K562 (cell line): ENCODE results near the gene JMJD1C. TPM values are rescaled to one million over a fixed set of nuclear protein-coding genes. Genes with fewer than 3 reads are reported as not detected.

Experiments
- ATAC-seq: fragments of 200-7000 bp; cut with Tn5 transposase; 3 replicates; pipeline ENCODE4 v1.9.1; 2020; ENCODE audit warnings: moderate library complexity
- BruUV-seq: library from RNA; stranded (reverse); fragments of 400-500 nt; replicated peaks from 2 replicates; lab custom pipeline; 2021; lab: Mats Ljungman, UMichigan
- CTCF ChIA-PET: fragments of 300-600 bp; formaldehyde crosslinking; extraction: SDS; loops from one replicate; lab custom pipeline; 2021; ENCODE audit warnings: low intra/inter-chr PET ratio; lab: Yijun Ruan, JAX
- POLR2A ChIA-PET: fragments of 300-600, 350-650 bp; sonication (Branson Sonifier 250); formaldehyde crosslinking; extraction: SDS; loops from one replicate; lab custom pipeline; 2021; ENCODE audit warnings: antibody characterized with exemption, inconsistent platforms; lab: Yijun Ruan, JAX
- DNase-seq, 4 experiments: peaks; one replicate each; pipeline versions ENCODE4 v3.0.0 to v3.0.0-alpha.2; 2011 to 2018; ENCODE audit warnings: low spot score in 3 of 4, mixed read lengths in 3 of 4; ENCODE audit errors: extremely low read depth in 1 of 4
- FAIRE-seq: peaks from 2 replicates; lab custom pipeline; 2011; peaks lifted over from hg19 to GRCh38; lab: Jason Lieb, UNC
- H2AFZ ChIP-seq: 2 replicates; pipeline ENCODE4 v1.6.0; 2011; ENCODE audit warnings: low read depth, low read length, control low read depth, inconsistent platforms
- H3K27ac ChIP-seq: fragments of 200-600 bp; 3 replicates; pipeline ENCODE4 v1.8.0; 2011; ENCODE audit warnings: low read depth, mild to moderate bottlenecking, control low read depth, inconsistent platforms, low read length, moderate library complexity, mixed read lengths; ENCODE audit errors: extremely low read depth
- H3K27me3 ChIP-seq, 2 experiments: fragments of 300-600 bp in 1 of 2; 2 replicates in 1 of 2; 3 replicates in 1 of 2; pipeline versions ENCODE4 v1.6.0 to v1.8.0; 2011; ENCODE audit warnings: inconsistent platforms in 2 of 2, low read length in 2 of 2, mild to moderate bottlenecking in 1 of 2, mixed read lengths in 1 of 2, moderate library complexity in 1 of 2; ENCODE audit not compliant: control insufficient read depth in 2 of 2, insufficient read depth in 2 of 2
- H3K36me3 ChIP-seq: fragments of 300-600 bp; 3 replicates; pipeline ENCODE4 v1.8.0; 2011; ENCODE audit warnings: mild to moderate bottlenecking, low read length, inconsistent platforms; ENCODE audit not compliant: control insufficient read depth, insufficient read depth
- H3K4me1 ChIP-seq, 2 experiments: fragments of 200-600 bp in 1 of 2; replicated peaks in 1 of 2; 2 replicates in 1 of 2; 3 replicates in 1 of 2; pipeline versions ENCODE4 v1.5.1 to v1.8.0; 2011; ENCODE audit warnings: inconsistent platforms in 2 of 2, low read length in 2 of 2, mild to moderate bottlenecking in 1 of 2, mixed read lengths in 1 of 2, moderate library complexity in 1 of 2; ENCODE audit not compliant: control insufficient read depth in 2 of 2, insufficient read depth in 2 of 2
- H3K4me2 ChIP-seq: 2 replicates; pipeline ENCODE4 v1.6.1; 2011; ENCODE audit warnings: low read length, control low read depth, inconsistent platforms, mixed read lengths; ENCODE audit not compliant: insufficient read depth
- H3K4me3 ChIP-seq: fragments of 200-600 bp; sonication (generic), shearing (Covaris generic); 2 replicates; pipeline ENCODE4 v1.5.1; 2016; ENCODE audit warnings: control low read depth, inconsistent platforms
- H3K79me2 ChIP-seq: fragments of 200-600 bp; 3 replicates; pipeline ENCODE4 v1.8.0; 2011; ENCODE audit warnings: low read length, inconsistent platforms; ENCODE audit not compliant: control insufficient read depth, insufficient read depth
- H3K9ac ChIP-seq, 2 experiments: 2 replicates each; pipeline versions ENCODE4 v1.6.0 to v1.6.1; 2011; ENCODE audit warnings: low read depth in 2 of 2, low read length in 2 of 2, control low read depth in 1 of 2, inconsistent platforms in 1 of 2, mild to moderate bottlenecking in 1 of 2, mixed read lengths in 1 of 2; ENCODE audit not compliant: insufficient read depth in 1 of 2
- H3K9me1 ChIP-seq: one replicate; pipeline ENCODE4 v1.6.0; 2011; ENCODE audit warnings: inconsistent platforms, mild to moderate bottlenecking, low read length, moderate library complexity; ENCODE audit not compliant: control insufficient read depth, insufficient read depth
- H3K9me3 ChIP-seq: replicated peaks from 2 replicates; pipeline ENCODE4 v1.5.1; 2011; ENCODE audit warnings: low read depth, low read length, inconsistent platforms; ENCODE audit not compliant: control insufficient read depth, insufficient read depth
- H4K20me1 ChIP-seq: replicated peaks from 2 replicates; pipeline ENCODE4 v1.6.1; 2011; ENCODE audit warnings: low read length, inconsistent platforms, mixed read lengths; ENCODE audit not compliant: control insufficient read depth, insufficient read depth
- CHCHD3 ChIP-seq: fragments of 250-450 bp; sonication (Bioruptor Pico); IDR thresholded peaks from 2 replicates; pipeline ENCODE4 v2.1.2; 2022; ENCODE audit warnings: mild to moderate bottlenecking
- E2F5 ChIP-seq: sonication (generic); formaldehyde crosslinking; IDR thresholded peaks from 2 replicates; pipeline ENCODE4 v1.8.0; 2022; ENCODE audit warnings: mild to moderate bottlenecking, missing genetic modification reagents
- FOXJ3 ChIP-seq: sonication (generic); formaldehyde crosslinking; IDR thresholded peaks from 2 replicates; pipeline ENCODE4 v1.4.0; 2020; ENCODE audit warnings: mild to moderate bottlenecking, missing genetic modification reagents
- FOXK2 ChIP-seq, 2 experiments: fragments of 450-650 bp; IDR thresholded peaks in 1 of 2; conservative IDR thresholded peaks in 1 of 2; 2 replicates each; pipeline ENCODE4 v1.6.1; 2016; ENCODE audit warnings: low read depth in 2 of 2, mild to moderate bottlenecking in 1 of 2
- GTF2A2 ChIP-seq: IDR thresholded peaks from 2 replicates; pipeline ENCODE4 v1.6.1; 2016; ENCODE audit warnings: mild to moderate bottlenecking, missing genetic modification characterization, missing compliant biosample characterization
- LARP7 ChIP-seq: fragments of 450-650 bp; IDR thresholded peaks from 2 replicates; pipeline ENCODE4 v1.6.1; 2016
- SRSF7 ChIP-seq: fragments of 200-400 bp; formaldehyde crosslinking; optimal IDR thresholded peaks from 2 replicates; pipeline ENCODE3; 2017; ENCODE audit warnings: mild to moderate bottlenecking, low read depth, low read length
- THAP7 ChIP-seq: fragments of 250-450 bp; sonication (Bioruptor Pico); IDR thresholded peaks from 2 replicates; pipeline ENCODE4 v1.5.0; 2021
- WGBS: fragments of 100-300 bp; shearing (Covaris generic); methylation state at CpG from one replicate; pipeline ENCODE4 v1.1.6; 2016; ENCODE audit warnings: low coverage, mixed read lengths; ENCODE audit not compliant: insufficient coverage; ENCODE audit errors: missing lambda C conversion rate; 5-methylcytosine and 5-hydroxymethylcytosine counted together
- in situ Hi-C: fragments of 300-500 bp; cut with MboI; formaldehyde crosslinking; loops from 4 replicates; pipeline ENCODE4 v1.15.0; 2018; ENCODE audit warnings: inconsistent platforms, mixed read lengths
- intact Hi-C: fragments of 100-400 bp; cut with micrococcal nuclease; formaldehyde crosslinking; loops from 2 replicates; pipeline ENCODE4 v1.14.2; 2022
- polyA plus RNA-seq, 8 experiments: library from polyadenylated mRNA; depleted of rRNA in 4 of 8; stranded (reverse) in 5 of 8; unstranded in 3 of 8; fragments of >200 nt; fragmentation: Nextera tagmentation in 2 of 8; fragmentation: Illumina TruSeq in 1 of 8; extraction: Ambion mirVana in 2 of 8; extraction: Trizol in 1 of 8; gene quantifications; 2 replicates each; pipeline versions ENCODE4 v1.2.1 to v1.2.3, GENCODE V29; 2011 to 2014; ENCODE audit warnings: inconsistent platforms in 1 of 8, missing spikeins in 1 of 8
- total RNA-seq, 7 experiments: library from RNA; depleted of rRNA in 6 of 7; stranded (reverse); fragments of >200 nt in 6 of 7; fragmentation: Illumina TruSeq in 2 of 7; extraction: Trizol in 2 of 7; gene quantifications; 2 replicates each; pipeline versions ENCODE4 v1.2.1 to v1.2.3, GENCODE V29; 2011 to 2021; ENCODE audit warnings: low replicate concordance in 1 of 7

The JMJD1C gene
- total and polyA plus RNA-seq, 9 of the 15 experiments (the other 6 are each of a cell fraction or from before 2014, with no cell fraction given) = 25.3 to 68.0 (median 47.2) TPM

GRCh38 chr10:63454631-63455030, 11.1 kb downstream of the JMJD1C start:
- Histone ChIP-seq H3K79me2 (peaks cover 73% of the 10 kb centered on the region), H2AFZ (no peak overlapping the region), H3K27ac (no peak overlapping the region), H3K27me3 (no peaks in the 10 kb centered on the region), H3K9ac (no peak overlapping the region), H3K9me3 (no peaks in the 10 kb centered on the region), H3K36me3 (peaks cover 3% of the 10 kb centered on the region; the same call in 1 of the 3 replicates), H4K20me1 (no peaks in the 10 kb centered on the region), H3K4me1 (no peaks in the 10 kb centered on the region; a peak in 1 of 5 replicates), H3K4me2 (no peak overlapping the region), H3K4me3 (no peak overlapping the region), H3K9me1 (no peaks in the 10 kb centered on the region)
- no TSS peak for BruUV-seq
- peak; percentile 22; the same call in 2 of the 3 replicates for ATAC-seq
- no peak for FAIRE-seq
- CTCF ChIA-PET = no interaction called here
- intact Hi-C loops = no loop called here
- POLR2A ChIA-PET = interaction anchor here (1.1 to 2.7 kb wide), 5 partner anchors 8 to 21 kb away, joined by 3 to 21 read pairs (median 11); partner anchors contain the start of gene JMJD1C
- in situ Hi-C loops = no loop called here
- WGBS = 67% methylated on average over 2 of the region's 2 CpGs
- TF ChIP-seq E2F5 (CRISPR knock-in tag) (no peak), SRSF7 (no peak), THAP7 (no peak), LARP7 (no peak), CHCHD3 (no peak), GTF2A2 (tag) (no peak), FOXK2 (conservative IDR thresholded peaks at IDR 0.05 in 1 of 2, IDR thresholded peaks at IDR 0.05 in 1 of 2; ENCODE audit: low read depth in 2 of 2) (no peak), FOXJ3 (CRISPR knock-in tag) (no peak)
- no peak for DNase-seq
